NCI-H2196 (cell line): ENCODE measurements around the gene NAV2.
A peak's percentile ranks its signal among the peaks of the same experiment; 100 is the strongest.

Source experiments
- DNase-seq: peaks from one replicate; lab custom pipeline; 2025; ENCODE audit not compliant: unreplicated experiment; lab: John Stamatoyannopoulos, UW

Gene NAV2

GRCh38 chr11:19882356-19882755, 169.7 kb downstream of the NAV2 start:
- no peak for DNase-seq

- DNase-seq = no peak
Observed at GRCh38 chr11:19886498-19886897, 173.9 kb downstream of the NAV2 start.

- no peak for DNase-seq
Observed at GRCh38 chr11:19887842-19888241, 175.2 kb downstream of the NAV2 start.

- no peak for DNase-seq
Observed at GRCh38 chr11:19889531-19889930, 176.9 kb downstream of the NAV2 start.

GRCh38 chr11:19890308-19890707, 177.7 kb downstream of the NAV2 start:
- peak; percentile 31 for DNase-seq

GRCh38 chr11:19891022-19891421, 178.4 kb downstream of the NAV2 start:
- DNase-seq = no peak

GRCh38 chr11:19892387-19892786, 179.8 kb downstream of the NAV2 start:
- DNase-seq = no peak

GRCh38 chr11:19892876-19893275, 180.2 kb downstream of the NAV2 start:
- DNase-seq = no peak

- no peak for DNase-seq
Observed at GRCh38 chr11:19894404-19894803, 181.8 kb downstream of the NAV2 start.

- peak; percentile 53 for DNase-seq
Observed at GRCh38 chr11:19895037-19895436, 182.4 kb downstream of the NAV2 start.

- DNase-seq = peak; percentile 19
Observed at GRCh38 chr11:19895776-19896175, 183.1 kb downstream of the NAV2 start.

- DNase-seq = peak; percentile 74
Observed at GRCh38 chr11:19903620-19904069, 191.0 kb downstream of the NAV2 start.

GRCh38 chr11:19905280-19905853, 192.7 kb downstream of the NAV2 start:
- peak; percentile 42 for DNase-seq

- no peak for DNase-seq
Observed at GRCh38 chr11:19906126-19906525, 193.5 kb downstream of the NAV2 start.

GRCh38 chr11:19907008-19907579, 194.5 kb downstream of the NAV2 start:
- no peak for DNase-seq

GRCh38 chr11:19907839-19908238, 195.2 kb downstream of the NAV2 start:
- no peak for DNase-seq

- DNase-seq = no peak
Observed at GRCh38 chr11:19910931-19911330, 198.3 kb downstream of the NAV2 start.

GRCh38 chr11:19912115-19912957, 199.7 kb downstream of the NAV2 start:
- no peak for DNase-seq

GRCh38 chr11:19912958-19913892, 200.6 kb downstream of the NAV2 start:
- DNase-seq = no peak

- DNase-seq = no peak
Observed at GRCh38 chr11:19913893-19914249, 201.2 kb downstream of the NAV2 start.

GRCh38 chr11:19915808-19916207, 203.2 kb downstream of the NAV2 start:
- DNase-seq = no peak
